ENCODE data around the gene SPSB2. TPM values are rescaled to one million over a fixed set of nuclear protein-coding genes. Genes with fewer than 3 reads are reported as not detected.
"Not testable (repeated sequence)": the region's sequence is repeated elsewhere in the genome, so short reads cannot be mapped to it uniquely, and the experiment has no call there.

SPSB2 gene
- total RNA-seq, 2 donors from 2014 or later, result 34.6 to 36.5 TPM

DNA sequence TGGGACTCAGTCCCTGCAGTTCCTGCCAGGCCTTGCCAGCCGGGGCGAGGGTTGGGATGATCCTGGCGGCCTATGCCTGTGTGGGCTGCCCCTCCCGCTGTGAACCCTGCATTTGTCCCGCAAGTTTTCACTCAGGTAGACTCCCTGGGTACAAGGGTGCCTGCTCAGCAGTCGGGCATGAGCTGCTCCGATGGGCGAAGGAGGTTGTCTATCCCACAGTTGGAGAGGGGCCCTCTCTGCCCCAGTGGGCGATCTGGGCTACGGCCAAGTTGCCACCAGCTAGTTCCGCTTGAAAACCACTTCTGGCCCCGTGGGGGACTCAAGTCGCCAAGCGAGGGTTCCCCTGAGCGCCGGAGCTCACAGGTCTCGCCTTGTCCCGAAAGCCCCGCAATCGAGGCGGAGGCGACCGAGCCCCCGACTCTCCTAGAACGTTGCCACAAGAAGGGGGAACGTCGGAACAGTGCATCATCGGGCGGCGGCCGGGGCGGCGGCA is 6.1 kb downstream of the SPSB2 start:
- H3K4me1 ChIP-seq (ENCODE audit: control insufficient read depth, insufficient read depth, low read length), result peaks cover 8% of the 10 kb centered on the region
- H3K27me3 ChIP-seq (ENCODE audit: control insufficient read depth, insufficient read depth, low read length, poor library complexity, severe bottlenecking), result no peaks in the 10 kb centered on the region
- H3K9me3 ChIP-seq (ENCODE audit: control insufficient read depth, low read length), result no peaks in the 10 kb centered on the region
- 10 to 42% methylated on average over 10 to 33 of the region's 33 CpGs for WGBS, 2 experiments (ENCODE audit: insufficient coverage in 1 of 2, insufficient read length in 1 of 2)
- peak overlapping the region; percentile 30 for H3K9ac ChIP-seq (ENCODE audit: extremely low read depth, low read length, poor library complexity, severe bottlenecking)
- H3K27ac Mint-ChIP-seq, result peak overlapping the region; percentile 96
- H3K4me1 Mint-ChIP-seq, result peaks cover 53% of the 10 kb centered on the region
- H3K27me3 Mint-ChIP-seq (ENCODE audit: insufficient read depth), result no peaks in the 10 kb centered on the region
- H3K4me3 ChIP-seq (ENCODE audit: low read length), result peak overlapping the region; percentile 73
- DNase-seq, result no peak
- no peak overlapping the region for H3K27ac ChIP-seq (ENCODE audit: low read depth, low read length)
- H3K9me3 Mint-ChIP-seq, result no peaks in the 10 kb centered on the region
- H3K4me3 Mint-ChIP-seq, result peak overlapping the region; percentile 95
- TF ChIP-seq, protein P1, sequence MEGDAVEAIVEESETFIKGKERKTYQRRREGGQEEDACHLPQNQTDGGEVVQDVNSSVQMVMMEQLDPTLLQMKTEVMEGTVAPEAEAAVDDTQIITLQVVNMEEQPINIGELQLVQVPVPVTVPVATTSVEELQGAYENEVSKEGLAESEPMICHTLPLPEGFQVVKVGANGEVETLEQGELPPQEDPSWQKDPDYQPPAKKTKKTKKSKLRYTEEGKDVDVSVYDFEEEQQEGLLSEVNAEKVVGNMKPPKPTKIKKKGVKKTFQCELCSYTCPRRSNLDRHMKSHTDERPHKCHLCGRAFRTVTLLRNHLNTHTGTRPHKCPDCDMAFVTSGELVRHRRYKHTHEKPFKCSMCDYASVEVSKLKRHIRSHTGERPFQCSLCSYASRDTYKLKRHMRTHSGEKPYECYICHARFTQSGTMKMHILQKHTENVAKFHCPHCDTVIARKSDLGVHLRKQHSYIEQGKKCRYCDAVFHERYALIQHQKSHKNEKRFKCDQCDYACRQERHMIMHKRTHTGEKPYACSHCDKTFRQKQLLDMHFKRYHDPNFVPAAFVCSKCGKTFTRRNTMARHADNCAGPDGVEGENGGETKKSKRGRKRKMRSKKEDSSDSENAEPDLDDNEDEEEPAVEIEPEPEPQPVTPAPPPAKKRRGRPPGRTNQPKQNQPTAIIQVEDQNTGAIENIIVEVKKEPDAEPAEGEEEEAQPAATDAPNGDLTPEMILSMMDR (conservative IDR thresholded peaks at IDR 0.05), result peak; percentile 13
- H3K36me3 ChIP-seq (ENCODE audit: control insufficient read depth, insufficient read depth, low read length), result peaks cover 56% of the 10 kb centered on the region
- H3K36me3 Mint-ChIP-seq (ENCODE audit: low read depth), result peaks cover 70% of the 10 kb centered on the region

DNA sequence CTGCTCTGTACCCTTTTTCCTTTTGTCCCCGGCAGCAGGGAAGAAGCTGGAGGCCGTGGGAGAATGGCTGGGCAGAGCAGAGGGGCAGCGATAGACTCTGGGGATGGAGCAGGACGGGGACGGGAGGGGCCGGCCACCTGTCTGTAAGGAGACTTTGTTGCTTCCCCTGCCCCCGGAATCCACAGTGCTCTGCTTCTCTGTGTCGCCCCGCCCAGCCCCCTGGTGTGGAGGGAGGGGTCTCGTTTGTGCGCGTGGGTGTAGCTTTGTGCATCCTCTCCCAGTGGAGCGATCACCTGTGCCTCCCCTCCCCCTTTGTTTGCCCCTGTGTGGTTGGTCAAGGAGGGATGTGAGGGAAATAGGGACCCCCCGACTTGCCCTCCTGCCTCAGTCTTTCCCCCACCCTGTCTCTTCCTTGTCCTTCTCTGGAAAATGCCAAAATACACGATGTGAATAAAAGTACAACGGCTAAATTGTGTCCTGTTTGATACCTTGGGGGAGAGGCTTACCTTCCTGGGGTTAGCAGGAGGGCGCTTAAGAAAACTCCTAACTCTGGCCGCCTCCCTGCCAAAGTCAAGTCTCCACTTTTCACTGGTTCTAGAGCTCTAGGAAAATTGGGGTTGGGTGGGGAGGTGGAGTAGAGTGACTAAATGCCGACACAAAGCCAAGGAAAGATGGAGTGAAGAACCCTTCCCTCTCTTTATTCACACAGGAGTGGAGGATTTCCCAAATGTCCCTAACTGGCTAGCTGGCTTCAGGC is 6.8 kb downstream of the SPSB2 start:
- Histone ChIP-seq H3K9ac (ENCODE audit: extremely low read depth, low read length, poor library complexity, severe bottlenecking) (peak overlapping the region; percentile 30), H3K4me1 (ENCODE audit: control insufficient read depth, insufficient read depth, low read length) (peaks cover 5% of the 10 kb centered on the region), H3K27me3 (ENCODE audit: control insufficient read depth, insufficient read depth, low read length, poor library complexity, severe bottlenecking) (no peaks in the 10 kb centered on the region), H3K27ac (ENCODE audit: low read depth, low read length) (no peak overlapping the region), H3K36me3 (ENCODE audit: control insufficient read depth, insufficient read depth, low read length) (peaks cover 61% of the 10 kb centered on the region), H3K4me3 (ENCODE audit: low read length) (peak overlapping the region; percentile 73), H3K9me3 (ENCODE audit: control insufficient read depth, low read length) (no peaks in the 10 kb centered on the region)
- peak overlapping the region; percentile 95 for H3K4me3 Mint-ChIP-seq
- H3K27me3 Mint-ChIP-seq (ENCODE audit: insufficient read depth), result no peaks in the 10 kb centered on the region
- WGBS, 2 experiments (ENCODE audit: insufficient coverage in 1 of 2, insufficient read length in 1 of 2), result 69 to 81% methylated on average over 6 to 18 of the region's 19 CpGs
- peak; percentile 80 for DNase-seq
- TF ChIP-seq, protein P1 (conservative IDR thresholded peaks at IDR 0.05), result no peak
- H3K9me3 Mint-ChIP-seq, result no peaks in the 10 kb centered on the region
- peak overlapping the region; percentile 96 for H3K27ac Mint-ChIP-seq
- H3K36me3 Mint-ChIP-seq (ENCODE audit: low read depth), result peaks cover 74% of the 10 kb centered on the region
- peaks cover 47% of the 10 kb centered on the region for H3K4me1 Mint-ChIP-seq

DNA sequence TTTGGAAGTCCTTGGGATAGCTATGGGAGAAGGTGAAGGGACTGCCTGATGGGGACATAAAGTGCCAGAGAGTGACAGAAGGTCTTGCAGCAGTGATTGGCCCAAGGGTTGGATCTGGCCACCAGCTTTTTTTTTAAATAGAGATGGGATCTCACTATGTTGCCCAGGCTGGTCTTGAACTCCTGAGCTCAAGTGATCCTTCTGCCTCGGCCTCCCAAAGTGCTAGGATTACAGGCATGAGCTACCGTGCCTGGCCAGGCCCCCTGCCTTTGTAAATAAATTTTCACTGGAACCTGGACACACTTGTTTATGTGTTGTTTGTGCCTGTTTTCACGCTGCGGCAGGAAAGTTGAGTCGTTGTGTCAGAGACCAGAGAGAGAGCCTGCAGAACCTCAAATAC is 7.8 kb downstream of the SPSB2 start:
- not testable (repeated sequence) for H3K27ac ChIP-seq (ENCODE audit: low read depth, low read length); DNase-seq; H3K27me3 Mint-ChIP-seq (ENCODE audit: insufficient read depth); H3K27ac Mint-ChIP-seq; H3K9me3 ChIP-seq (ENCODE audit: control insufficient read depth, low read length); H3K27me3 ChIP-seq (ENCODE audit: control insufficient read depth, insufficient read depth, low read length, poor library complexity, severe bottlenecking); H3K9ac ChIP-seq (ENCODE audit: extremely low read depth, low read length, poor library complexity, severe bottlenecking); H3K9me3 Mint-ChIP-seq; H3K4me3 ChIP-seq (ENCODE audit: low read length); H3K4me1 ChIP-seq (ENCODE audit: control insufficient read depth, insufficient read depth, low read length); H3K4me3 Mint-ChIP-seq
- Mint-ChIP-seq H3K36me3 (ENCODE audit: low read depth) (peaks cover 74% of the 10 kb centered on the region), H3K4me1 (peaks cover 37% of the 10 kb centered on the region)
- peaks cover 62% of the 10 kb centered on the region for H3K36me3 ChIP-seq (ENCODE audit: control insufficient read depth, insufficient read depth, low read length)
- WGBS, 2 experiments (ENCODE audit: insufficient coverage in 1 of 2, insufficient read length in 1 of 2), result 92 to 94% methylated on average over 5 of the region's 5 CpGs

Measured in endodermal cell (in vitro differentiated cells).